ENCODE data around the gene RDH13. TPM values are rescaled to one million over a fixed set of nuclear protein-coding genes. Genes with fewer than 3 reads are reported as not detected.

RDH13 gene
- total and polyA plus RNA-seq, 2 of the 8 experiments (the other 6 are each of a cell fraction or from before 2014, with no cell fraction given) = 15.9 to 31.5 TPM

DNA sequence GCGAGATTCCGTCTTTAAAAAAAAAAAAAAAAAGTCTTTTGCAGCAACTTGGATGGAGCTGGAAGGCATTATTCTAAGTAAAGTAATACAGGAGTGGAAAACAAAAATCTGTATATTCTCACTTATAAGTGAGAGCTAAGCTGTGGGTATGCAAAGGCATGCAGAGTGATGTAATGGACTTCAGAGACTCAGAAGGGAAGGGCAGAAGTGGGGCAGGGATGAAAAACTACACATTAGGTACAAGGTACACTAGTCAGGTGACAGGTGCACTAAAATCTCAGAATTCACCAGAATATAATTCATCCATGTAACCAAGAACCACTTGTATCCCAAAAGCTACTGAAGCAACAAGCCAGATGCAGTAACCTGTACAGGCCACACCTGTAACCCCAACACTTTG is 26.9 kb downstream of the RDH13 start:
- ChIA-PET CTCF (ENCODE audit: partially characterized antibody) (interaction anchor here (0.7 to 2.1 kb wide), 3 partner anchors 11 to 24 kb away, joined by 3 to 7 read pairs (median 3); no protein-coding TSS in a partner anchor), POLR2A (ENCODE audit: partially characterized antibody) (no interaction called here)
- H2BK12ac ChIP-seq (ENCODE audit: low read depth, low read length) = no peak overlapping the region
- no peak overlapping the region for H3K4ac ChIP-seq (replicated peaks; ENCODE audit: insufficient read length, low read depth, low read length)
- H3K4me2 ChIP-seq (ENCODE audit: insufficient read depth in 1 of 2, low read depth in 2 of 2, low read length in 2 of 2) = no peak overlapping the region
- H4K91ac ChIP-seq (replicated peaks; ENCODE audit: insufficient read length, low read length) = no peak overlapping the region
- peaks cover 4% of the 10 kb centered on the region; the same call in 1 of the 2 replicates for H3K79me1 ChIP-seq (ENCODE audit: low read depth, low read length)
- peaks cover 0 to 14% of the 10 kb centered on the region in 2 experiments; a peak in 1 of 4 replicates for H3K79me2 ChIP-seq (ENCODE audit: control insufficient read depth in 1 of 2, insufficient read depth in 2 of 2, low read length in 2 of 2)
- H2BK120ac ChIP-seq (replicated peaks; ENCODE audit: low read depth, low read length) = no peak overlapping the region
- no peak overlapping the region for H3K14ac ChIP-seq (ENCODE audit: insufficient read length)
- WGBS, 2 experiments (ENCODE audit: extremely low coverage in 1 of 2, insufficient coverage in 1 of 2, insufficient read length in 1 of 2, insufficient replicate concordance in 2 of 2, low coverage in 1 of 2, low lambda C conversion rate in 2 of 2, missing lambda C conversion rate in 1 of 2) = no CpG with 5 or more reads among the region's 2 CpGs
- H2BK5ac ChIP-seq (ENCODE audit: low read depth, low read length) = no peak overlapping the region
- H3K23me2 ChIP-seq (ENCODE audit: low read depth, low read length) = no peaks in the 10 kb centered on the region; the same call in 1 of the 2 replicates
- TF ChIP-seq SP1 (IDR thresholded peaks at IDR 0.05; ENCODE audit: low read depth, low read length) (no peak), SIN3A (conservative IDR thresholded peaks at IDR 0.05 in 1 of 2, IDR thresholded peaks at IDR 0.05 in 1 of 2; ENCODE audit: low read depth in 1 of 2, low read length in 2 of 2) (no peak), EP300 (IDR thresholded peaks at IDR 0.05; ENCODE audit: borderline replicate concordance in 1 of 2, low read depth in 2 of 2, low read length in 2 of 2) (no peak), NANOG (IDR thresholded peaks at IDR 0.05; ENCODE audit: insufficient read depth, low read depth, low read length, poor library complexity, severe bottlenecking) (no peak)
- TF ChIP-seq, protein P1, sequence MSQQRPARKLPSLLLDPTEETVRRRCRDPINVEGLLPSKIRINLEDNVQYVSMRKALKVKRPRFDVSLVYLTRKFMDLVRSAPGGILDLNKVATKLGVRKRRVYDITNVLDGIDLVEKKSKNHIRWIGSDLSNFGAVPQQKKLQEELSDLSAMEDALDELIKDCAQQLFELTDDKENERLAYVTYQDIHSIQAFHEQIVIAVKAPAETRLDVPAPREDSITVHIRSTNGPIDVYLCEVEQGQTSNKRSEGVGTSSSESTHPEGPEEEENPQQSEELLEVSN (IDR thresholded peaks at IDR 0.05) = no peak
- TF ChIP-seq, protein P2, sequence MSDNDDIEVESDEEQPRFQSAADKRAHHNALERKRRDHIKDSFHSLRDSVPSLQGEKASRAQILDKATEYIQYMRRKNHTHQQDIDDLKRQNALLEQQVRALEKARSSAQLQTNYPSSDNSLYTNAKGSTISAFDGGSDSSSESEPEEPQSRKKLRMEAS (IDR thresholded peaks at IDR 0.05) = no peak
- no peak overlapping the region for H3K9ac ChIP-seq (replicated peaks in 1 of 4; ENCODE audit: extremely low read depth in 1 of 4, low read depth in 3 of 4, low read length in 3 of 4)
- peaks cover 2 to 3% of the 10 kb centered on the region in 2 experiments for H4K20me1 ChIP-seq (replicated peaks in 1 of 2; ENCODE audit: control insufficient read depth in 1 of 2, insufficient read depth in 2 of 2, low read length in 2 of 2)
- H2AFZ ChIP-seq (ENCODE audit: low read length) = no peak overlapping the region
- DNase-seq (ENCODE audit: low read depth in 1 of 2, low spot score in 2 of 2) (no peak), FAIRE-seq (no peak)
- no peak overlapping the region for H3K56ac ChIP-seq (replicated peaks; ENCODE audit: insufficient read length, low read depth, low read length)
- H3K18ac ChIP-seq (ENCODE audit: extremely low read depth, low read length) = no peak overlapping the region
- no peaks in the 10 kb centered on the region for H3K9me3 ChIP-seq (ENCODE audit: insufficient read depth in 2 of 2, low read depth in 1 of 2, low read length in 1 of 2)
- H2BK20ac ChIP-seq (ENCODE audit: low read length) = no peak overlapping the region
- no peak overlapping the region for H3K23ac ChIP-seq (ENCODE audit: insufficient read length)
- H4K5ac ChIP-seq (ENCODE audit: insufficient read length, low read depth, low read length) = no peak overlapping the region
- no peak overlapping the region for H2AK5ac ChIP-seq (ENCODE audit: low read depth, low read length)
- no peaks in the 10 kb centered on the region for H3K36me3 ChIP-seq (ENCODE audit: control insufficient read depth in 2 of 4, insufficient read depth in 4 of 4, low read length in 3 of 4)
- no peaks in the 10 kb centered on the region for H3K27me3 ChIP-seq (replicated peaks in 1 of 4; ENCODE audit: control insufficient read depth in 3 of 4, extremely low read depth in 1 of 4, insufficient read depth in 3 of 4, low read length in 3 of 4)
- no peak overlapping the region for H3K27ac ChIP-seq (ENCODE audit: low read depth, low read length)
- no peak overlapping the region for H4K8ac ChIP-seq (ENCODE audit: extremely low read depth, insufficient read depth, low read length)
- peaks cover 0 to 3% (median 0%) of the 10 kb centered on the region in 4 experiments; a peak in 1 of 7 replicates for H3K4me1 ChIP-seq (replicated peaks in 1 of 4; ENCODE audit: control insufficient read depth in 3 of 4, insufficient read depth in 4 of 4, low read length in 3 of 4)
- H2BK15ac ChIP-seq (ENCODE audit: low read length) = no peak overlapping the region
- H3K4me3 ChIP-seq (ENCODE audit: extremely low read depth in 1 of 4, insufficient read depth in 2 of 4, low read depth in 3 of 4, low read length in 4 of 4) = no peak overlapping the region
